ENCODE measurements around the gene TLE4.

- TF ChIP-seq, protein P1, sequence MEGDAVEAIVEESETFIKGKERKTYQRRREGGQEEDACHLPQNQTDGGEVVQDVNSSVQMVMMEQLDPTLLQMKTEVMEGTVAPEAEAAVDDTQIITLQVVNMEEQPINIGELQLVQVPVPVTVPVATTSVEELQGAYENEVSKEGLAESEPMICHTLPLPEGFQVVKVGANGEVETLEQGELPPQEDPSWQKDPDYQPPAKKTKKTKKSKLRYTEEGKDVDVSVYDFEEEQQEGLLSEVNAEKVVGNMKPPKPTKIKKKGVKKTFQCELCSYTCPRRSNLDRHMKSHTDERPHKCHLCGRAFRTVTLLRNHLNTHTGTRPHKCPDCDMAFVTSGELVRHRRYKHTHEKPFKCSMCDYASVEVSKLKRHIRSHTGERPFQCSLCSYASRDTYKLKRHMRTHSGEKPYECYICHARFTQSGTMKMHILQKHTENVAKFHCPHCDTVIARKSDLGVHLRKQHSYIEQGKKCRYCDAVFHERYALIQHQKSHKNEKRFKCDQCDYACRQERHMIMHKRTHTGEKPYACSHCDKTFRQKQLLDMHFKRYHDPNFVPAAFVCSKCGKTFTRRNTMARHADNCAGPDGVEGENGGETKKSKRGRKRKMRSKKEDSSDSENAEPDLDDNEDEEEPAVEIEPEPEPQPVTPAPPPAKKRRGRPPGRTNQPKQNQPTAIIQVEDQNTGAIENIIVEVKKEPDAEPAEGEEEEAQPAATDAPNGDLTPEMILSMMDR (IDR thresholded peaks at IDR 0.05; ENCODE audit: insufficient read depth, low read length) = no peak
- TF ChIP-seq POLR2AphosphoS5 (IDR thresholded peaks at IDR 0.05; ENCODE audit: low read depth) (no peak), REST (IDR thresholded peaks at IDR 0.05; ENCODE audit: insufficient replicate concordance, low read depth) (no peak)
These were observed 193.7 kb downstream of the TLE4 start for GRCh38 chr9:79765466-79765865.

Data from HL-60 (cell line).